Uterus (tissue), 2 donors: ENCODE results near the gene AGMO.

Experiments
- CTCF ChIP-seq, 4 experiments: fragments of 200-600 bp in 2 of 4; fragments of 450-650 bp in 2 of 4; sonication (generic) in 2 of 4; IDR thresholded peaks; one replicate each; pipeline ENCODE4 v1.5.1; 2016 to 2019; ENCODE audit warnings: antibody characterized with exemption in 4 of 4, mild to moderate bottlenecking in 2 of 4, moderate library complexity in 1 of 4
- POLR2A ChIP-seq, 2 donors: fragments of 450-650 bp; IDR thresholded peaks; one replicate each; pipeline ENCODE4 v1.6.1; 2016; ENCODE audit warnings: antibody characterized with exemption in 2 of 2, mild to moderate bottlenecking in 1 of 2, moderate library complexity in 1 of 2

DNA sequence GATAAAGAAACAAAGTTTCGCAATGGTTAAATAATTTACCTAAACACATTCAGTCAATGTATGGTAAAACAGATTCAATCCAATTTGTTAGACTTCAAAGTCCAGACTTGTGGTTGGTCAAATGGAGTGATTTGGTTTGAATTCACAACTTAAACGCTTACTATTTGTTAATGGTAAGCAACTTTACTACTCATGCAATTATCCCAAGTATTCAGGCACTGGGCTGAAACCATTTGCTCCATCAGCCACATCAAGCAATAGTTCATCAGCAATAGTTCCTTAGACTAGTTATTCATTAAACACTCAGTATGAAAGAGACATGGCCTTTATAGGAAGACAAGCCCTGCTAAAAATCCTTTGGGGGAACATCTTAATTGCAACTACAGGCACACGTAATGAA is 253.0 kb downstream of the AGMO start:
- TF ChIP-seq POLR2A (IDR thresholded peaks at IDR 0.05) (no peak), CTCF (IDR thresholded peaks at IDR 0.05) (no peak)
